Measurements from ENCODE around the gene TNS1.

Gene TNS1

DNA sequence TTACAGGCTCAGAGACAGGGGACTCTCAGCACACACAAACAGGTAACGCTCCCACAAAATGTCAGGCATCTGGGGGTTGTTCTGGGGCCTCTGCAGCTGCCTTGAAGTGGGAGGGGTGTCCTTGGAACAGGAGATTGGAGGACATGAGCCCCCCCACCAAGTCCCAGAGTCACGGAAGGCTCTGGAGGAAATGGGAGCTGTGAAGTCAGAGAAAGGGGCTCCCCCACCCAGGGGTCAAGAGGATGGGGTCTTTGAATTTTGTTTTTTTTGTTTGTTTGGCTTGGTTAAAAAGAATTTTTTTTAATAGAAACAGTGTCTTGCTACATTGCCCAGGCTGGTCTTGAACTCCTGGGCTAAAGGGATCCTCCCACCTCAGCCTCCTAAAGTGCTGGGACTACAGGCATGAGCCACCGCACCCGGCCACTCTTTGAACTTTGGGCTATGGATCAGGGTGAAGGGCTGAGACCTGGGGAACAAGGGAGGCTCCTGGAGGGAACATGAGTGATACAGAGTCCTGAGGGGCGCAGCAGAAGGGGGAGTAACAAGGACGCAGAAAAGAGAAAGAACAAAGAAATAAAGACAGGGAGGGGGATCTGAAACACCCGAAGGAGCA, 46.8 kb downstream of the TNS1 start:
- DNase-seq: no peak

DNA sequence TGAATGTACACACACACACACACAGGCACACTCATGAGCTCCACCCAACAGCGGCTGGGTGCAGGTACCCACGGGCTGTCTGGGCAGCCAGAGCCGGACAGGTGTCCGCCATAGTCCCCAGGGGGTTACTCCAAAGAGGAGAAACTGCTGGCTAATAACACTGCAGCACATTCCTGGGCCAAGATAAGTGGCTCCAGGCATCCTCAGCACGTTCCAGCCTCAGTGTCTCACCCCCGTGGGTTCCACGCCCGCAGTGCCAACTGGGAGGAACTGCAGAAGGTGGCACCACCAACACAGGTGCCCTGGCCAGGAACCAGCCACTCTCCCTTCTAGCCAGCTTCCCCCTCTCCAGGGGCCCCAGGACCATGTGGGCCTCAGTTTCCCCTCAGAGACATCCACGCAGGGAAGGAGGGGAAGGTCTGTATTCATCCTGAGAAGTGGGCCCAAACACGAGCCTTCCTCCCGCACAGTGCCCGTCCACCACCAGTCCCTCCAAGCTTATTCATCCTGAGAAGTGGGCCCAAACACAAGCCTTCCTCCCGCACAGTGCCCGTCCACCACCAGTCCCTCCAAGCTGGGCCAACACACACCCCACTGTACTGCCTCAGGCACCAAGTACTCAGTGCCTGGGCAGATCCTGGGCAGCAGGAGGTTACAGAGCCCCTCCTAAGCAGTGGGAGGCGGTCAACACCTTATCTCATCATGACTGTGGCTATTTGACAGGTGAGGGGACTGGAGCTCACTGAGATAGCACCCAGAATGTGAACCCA, 47.6 kb downstream of the TNS1 start:
- DNase-seq: no peak

DNA sequence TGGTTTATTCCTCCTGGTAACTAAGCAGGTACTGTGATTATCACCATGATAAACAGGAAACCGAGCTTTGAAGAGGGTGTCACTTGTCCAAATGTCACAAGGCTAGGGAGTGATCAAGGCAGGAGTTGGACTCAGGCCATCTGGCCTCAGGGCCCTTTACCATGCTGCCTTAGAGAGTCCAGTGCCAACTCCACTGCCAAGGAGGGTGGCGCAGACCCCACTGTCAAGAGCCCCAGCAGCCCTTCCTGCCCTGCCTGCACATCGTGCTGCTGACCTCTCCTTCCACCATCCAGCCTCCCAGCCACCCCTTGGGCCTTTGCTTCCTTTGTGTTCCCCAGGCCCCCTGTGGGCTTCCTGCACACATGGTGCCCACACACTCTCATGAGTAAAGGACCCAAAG, 48.3 kb downstream of the TNS1 start:
- DNase-seq: no peak

DNA sequence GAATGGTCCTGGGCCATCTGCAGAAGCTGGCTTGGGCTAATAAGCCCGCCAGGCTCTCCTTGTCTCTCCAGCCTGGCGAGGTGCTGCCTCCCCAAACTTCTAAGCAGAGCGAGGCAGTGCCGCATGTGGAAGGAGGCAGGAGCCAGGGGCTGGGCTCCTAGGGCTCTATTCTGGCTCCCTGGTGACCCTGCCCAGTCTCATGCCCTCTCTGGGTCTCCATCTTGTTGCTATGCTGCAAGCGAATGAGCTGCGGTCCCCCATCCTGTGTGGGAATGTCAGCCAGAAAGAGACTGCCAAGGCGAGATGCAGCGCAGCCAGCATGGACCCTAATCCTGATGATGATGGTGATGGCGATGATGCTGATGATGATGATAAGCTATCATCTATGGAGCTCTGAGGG, 48.7 kb downstream of the TNS1 start:
- DNase-seq: no peak

DNA sequence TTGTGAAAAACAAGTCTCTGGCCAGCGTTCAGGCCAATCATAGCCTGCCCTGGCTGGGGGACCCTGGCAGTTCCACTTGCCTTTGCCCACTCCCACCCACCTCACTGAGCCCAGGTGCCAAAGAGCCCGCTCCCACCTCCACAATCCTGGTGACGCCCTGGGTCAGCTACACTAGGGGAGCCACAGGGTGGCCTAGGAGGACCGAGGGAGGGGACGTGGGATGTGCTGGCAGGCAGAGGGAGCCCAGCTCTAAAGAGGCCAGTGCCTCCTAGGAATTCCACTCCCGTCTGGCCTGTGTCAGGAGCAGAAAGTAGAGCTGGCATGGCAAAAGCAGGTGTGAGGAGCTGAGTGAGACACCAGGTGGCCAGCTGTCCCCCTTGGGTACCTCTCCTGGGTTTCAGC, 49.3 kb downstream of the TNS1 start:
- no peak for DNase-seq

DNA sequence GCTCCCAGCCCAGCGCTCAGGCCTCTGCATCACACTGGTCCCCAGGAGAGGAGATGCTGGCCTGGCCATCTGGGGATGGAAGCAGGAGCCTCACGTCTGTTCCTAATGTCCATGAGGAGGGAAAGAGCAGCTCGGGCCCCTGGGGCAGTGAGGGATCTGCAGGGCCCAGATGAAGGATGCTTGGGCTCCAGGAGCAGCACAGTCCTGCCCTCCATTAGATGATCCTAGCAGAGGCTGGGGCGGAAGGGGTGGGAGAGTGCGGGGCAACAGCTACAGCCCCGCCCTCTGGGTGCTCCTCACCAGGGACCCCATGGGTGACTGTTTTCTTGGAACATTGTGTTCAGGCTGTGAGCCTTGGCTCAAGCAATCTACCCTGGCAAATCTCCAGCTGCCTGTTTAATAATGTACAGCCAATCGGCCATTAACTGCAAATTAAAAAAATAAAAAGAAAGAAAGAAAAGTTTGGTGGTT, 49.7 kb downstream of the TNS1 start:
- DNase-seq: no peak

DNA sequence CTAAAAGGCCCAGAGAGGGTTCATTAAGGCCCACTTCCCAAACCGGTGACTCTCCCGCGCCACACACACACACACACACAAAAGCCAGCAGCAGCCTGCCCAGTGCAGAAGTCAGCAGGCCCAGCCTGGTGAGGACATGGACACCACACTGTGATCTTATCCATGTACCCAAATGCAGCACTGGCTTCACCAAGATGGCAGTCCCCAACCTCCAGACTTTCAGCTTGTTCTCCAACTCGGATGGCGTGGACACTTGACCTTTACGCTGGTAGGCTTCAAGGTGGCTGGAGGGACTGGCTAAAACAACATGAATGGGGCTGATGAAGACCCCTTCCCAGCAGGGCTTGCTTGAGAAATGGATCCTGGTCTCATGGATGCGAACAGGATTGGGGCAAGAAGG, 50.4 kb downstream of the TNS1 start:
- DNase-seq: no peak

DNA sequence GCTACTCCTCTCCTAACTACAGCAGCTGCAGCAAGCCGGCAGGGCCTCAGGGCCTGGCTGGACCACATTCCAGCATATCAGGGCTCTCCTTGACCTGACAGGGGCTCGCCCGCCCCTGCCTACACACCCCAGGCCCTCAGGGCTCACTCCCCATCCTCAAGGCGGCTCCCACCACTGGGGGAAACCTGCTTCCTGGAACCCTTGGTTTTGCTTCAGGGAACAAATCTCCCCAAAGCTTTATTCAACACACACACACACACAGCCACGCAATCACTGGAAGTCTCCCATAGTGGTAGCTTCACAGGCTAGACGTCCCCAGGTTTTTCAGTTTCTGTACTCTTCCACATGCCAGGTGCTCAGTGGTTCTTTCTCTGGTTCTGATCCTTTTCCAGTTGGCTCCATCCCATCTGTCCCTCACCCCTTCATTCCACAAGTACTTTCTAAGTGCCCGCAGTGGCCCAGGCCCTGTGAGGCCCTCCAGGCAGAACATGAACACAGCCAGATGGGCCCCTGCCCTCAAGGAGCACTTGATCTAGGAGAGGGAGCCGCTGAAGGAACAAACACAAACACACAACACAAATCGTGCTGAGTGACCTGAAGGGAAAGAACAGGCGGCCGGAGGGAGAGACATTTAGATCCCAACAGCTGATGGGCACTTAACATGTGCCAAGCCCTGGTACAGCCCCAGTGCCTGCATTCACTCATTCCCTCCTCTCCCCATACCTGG, 51.1 kb downstream of the TNS1 start:
- no peak for DNase-seq

DNA sequence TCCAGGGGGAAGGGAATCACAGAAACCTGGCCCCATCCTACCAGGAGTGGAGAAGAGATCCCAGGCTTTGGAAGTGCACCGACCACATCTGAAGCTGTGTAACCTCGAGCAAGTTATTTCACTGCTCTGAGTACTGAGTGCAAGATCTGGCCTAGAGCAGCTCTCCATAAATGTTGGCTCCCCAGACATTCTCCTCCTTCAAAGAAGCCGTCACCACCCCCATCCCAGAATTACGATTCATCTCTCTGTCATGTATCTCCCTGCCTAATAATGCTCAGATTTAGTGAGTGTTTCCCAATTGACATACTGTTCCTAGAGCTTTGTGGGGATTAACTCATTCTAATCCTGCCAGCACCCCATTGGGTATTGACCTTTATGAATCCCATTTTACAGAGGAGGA, 51.7 kb downstream of the TNS1 start:
- no peak for DNase-seq

DNA sequence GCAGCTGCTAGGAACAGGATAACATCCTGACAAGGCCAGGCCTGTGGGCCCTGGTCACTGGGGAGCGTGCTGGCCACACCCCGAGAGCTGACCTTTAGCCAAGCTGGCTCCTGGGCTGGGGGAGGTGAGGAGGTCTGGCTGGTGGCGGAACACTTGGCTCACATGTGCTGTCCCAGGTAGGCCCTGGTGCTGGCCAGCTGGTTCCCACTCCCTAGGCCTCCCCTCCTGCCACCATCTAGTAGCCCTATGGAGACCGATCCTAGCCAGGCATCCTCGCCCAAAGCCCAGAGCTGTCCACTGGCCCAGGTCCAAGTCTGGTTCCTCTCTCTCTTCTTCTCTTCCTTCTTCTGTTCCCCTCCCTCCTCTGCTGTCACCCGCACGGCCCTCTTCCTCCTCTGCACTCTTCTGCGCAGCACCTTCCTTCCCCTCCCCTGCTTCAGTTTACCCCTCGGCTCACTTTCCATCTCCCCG, 52.4 kb downstream of the TNS1 start:
- DNase-seq: no peak

DNA sequence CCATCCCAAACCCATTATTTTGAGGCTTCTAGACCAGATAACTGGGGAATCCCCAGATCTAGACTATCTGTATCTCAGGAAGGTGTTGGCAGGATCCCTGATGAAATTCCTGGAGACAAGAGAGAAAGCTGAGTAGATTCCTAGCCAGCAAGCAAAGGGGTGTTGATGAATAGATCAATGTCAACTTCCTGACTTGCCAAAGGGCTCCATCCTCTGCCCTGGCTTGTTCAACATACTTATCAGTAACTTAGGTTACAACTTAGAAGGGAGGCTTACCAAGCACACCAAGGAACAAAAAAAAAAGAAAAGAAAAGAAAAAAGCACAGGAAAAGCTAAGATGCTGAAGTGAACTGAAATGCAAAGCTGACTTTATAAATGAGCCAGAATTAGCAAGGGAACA, 53.3 kb downstream of the TNS1 start:
- DNase-seq: no peak

DNA sequence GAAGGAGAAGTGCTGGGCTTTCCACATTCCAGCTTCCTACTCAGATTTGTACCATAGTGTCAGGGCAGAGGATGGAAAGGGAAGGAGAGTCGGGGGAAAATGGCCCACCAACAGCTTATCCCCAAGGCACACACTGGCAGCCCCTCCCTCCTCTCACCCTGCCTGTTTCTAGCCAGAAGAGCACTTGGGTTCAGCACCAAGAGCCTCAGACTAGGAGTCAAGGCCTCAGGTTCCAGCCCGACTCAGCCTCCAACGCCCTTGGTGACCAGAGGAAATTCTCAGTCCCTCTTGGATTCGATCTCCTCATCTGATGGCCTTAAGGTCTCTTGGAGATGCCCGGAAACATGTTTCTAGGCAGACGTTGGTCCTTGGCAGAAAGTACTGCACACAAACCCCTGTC, 53.9 kb downstream of the TNS1 start:
- no peak for DNase-seq

DNA sequence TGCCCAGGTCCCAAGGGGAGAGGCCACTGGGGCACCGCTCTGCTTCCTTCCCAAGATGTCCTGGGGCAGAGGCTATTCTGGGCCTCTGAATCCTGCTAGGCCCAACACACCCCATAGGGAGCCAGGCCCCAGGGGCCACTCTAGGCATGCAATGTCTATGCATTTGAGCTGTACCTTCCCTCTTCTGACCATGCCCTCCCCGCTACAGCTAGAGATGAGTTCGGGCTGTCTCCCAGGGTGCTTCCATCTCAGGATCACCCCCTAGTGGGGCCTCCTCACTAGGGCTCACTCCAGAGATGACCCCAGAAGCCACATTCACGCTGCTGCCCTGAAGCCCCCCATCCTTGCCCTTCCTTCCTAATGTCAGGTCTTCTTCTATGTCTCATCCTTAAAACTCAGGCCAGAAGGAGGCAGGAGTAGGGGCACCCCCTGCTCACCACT, 54.4 kb downstream of the TNS1 start:
- no peak for DNase-seq

DNA sequence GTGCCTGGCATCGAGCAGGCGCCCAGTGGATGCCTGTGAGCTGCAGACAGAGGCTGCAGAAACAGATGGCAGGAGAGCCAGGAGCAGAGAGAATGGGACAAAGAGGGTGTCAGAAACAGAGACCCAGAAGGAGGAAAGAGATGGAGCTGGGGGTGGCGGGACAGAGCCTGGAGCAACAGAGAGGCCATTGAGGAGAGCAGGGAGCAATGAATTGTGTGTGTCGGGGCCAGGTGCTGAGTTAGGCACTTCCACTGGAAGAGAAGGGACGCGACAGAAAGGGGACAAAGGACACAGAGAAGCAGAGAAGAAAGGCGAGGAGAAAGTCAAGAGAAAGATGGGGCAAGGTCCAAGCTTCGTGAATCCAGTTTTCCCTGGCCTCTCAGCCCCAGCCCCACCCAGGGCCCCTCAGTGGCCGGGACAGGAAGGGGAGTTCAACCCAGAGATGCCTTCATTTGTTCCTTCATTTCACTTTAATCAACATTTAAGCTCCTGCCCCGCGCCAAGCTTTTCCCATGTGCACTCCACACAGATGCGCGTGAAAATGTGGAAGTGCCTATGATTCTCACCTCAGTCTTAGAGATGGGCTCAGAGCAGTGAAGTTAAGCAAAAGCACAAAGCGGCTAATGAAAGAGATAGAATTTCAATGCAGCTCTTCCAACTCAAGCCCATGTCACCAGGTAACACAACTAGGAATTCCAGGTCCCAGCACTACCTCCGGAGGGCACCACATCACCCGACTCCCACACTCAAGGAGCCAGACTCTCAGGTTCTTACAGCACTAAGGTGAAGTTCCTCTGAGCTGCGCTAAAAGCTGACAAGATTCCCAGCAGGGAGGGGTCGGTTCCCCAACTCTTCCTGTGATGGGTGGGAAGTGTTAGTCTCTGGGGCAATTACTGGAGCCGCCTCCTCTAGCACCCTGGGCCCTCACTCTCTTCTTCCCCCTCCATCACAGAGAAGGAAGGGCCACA, 55.1 kb downstream of the TNS1 start:
- no peak for DNase-seq

DNA sequence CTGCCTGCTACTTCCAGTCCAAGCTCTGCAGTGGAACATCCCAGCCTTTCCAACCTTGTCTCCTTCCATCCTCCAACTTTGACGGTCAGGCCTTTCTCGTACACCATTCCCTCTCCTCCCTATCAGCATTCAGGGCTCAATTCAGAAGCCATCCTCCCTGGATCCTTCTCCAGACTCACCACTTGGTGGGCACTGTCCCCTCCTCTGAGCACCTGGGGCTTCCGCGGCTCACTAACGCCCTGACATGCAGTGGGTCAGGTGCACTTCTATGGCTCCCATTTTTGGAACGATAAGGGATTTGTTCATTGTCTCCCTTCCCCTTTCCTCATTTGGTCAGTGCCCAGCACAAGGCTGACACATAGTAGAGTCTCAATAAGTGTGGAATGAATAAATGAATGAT, 56.7 kb downstream of the TNS1 start:
- no peak for DNase-seq

DNA sequence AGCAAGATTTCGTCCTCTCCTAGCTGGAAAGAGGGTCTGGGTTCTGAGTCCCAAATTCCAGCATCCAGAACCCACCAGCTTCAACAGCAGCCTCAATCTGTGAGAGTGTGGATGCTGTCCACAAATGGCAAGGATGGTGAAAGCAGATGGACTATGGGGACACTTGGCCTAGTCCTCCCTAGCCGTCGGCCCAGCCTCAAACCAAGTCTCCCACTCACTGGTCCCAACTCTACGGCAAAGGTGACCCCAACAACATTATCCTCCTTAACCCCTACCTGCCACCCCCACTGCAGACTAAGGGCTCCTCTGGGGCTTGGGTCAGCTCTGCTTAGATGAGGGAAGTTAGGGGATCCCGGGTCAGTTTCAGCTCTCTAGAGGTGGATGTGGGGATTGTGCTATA, 57.3 kb downstream of the TNS1 start:
- DNase-seq: no peak

DNA sequence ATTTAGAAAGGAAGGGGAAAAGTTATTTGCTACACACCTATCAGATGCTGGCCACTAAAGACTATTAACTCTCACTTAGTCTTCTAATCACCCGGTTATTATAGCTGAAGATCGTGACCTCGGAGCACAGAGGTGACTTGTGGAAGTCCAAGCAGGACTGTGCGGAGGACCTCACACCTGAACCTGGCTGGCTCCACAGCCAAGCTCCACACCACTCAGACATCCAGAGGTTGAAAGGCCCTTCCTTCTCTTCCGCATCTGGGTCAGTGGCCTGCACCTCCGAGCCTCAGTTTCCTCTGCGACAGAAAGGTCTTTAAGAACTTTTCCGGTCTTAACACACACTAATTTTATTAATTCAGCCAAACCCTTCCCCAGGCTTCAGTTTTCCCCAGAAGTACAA, 57.9 kb downstream of the TNS1 start:
- no peak for DNase-seq

DNA sequence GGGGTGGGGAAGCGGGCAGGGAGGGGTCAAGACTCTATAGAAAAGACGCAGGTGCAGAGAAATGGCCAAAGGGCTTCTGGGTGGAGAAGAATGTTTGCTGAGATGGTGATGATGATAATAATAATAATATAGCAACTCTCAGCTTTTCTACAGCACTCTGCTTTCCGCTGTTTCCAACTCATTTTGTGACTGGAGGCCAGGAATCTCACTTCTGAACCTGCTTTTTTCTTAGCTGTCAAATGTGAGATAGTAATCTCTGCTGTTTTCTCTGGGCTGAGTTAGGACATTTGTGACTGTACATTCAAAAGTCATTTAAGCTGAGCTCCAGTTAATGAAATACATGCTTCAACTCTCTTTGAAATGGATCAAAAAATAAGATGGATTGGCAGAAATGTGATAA, 58.4 kb downstream of the TNS1 start:
- no peak for DNase-seq

DNA sequence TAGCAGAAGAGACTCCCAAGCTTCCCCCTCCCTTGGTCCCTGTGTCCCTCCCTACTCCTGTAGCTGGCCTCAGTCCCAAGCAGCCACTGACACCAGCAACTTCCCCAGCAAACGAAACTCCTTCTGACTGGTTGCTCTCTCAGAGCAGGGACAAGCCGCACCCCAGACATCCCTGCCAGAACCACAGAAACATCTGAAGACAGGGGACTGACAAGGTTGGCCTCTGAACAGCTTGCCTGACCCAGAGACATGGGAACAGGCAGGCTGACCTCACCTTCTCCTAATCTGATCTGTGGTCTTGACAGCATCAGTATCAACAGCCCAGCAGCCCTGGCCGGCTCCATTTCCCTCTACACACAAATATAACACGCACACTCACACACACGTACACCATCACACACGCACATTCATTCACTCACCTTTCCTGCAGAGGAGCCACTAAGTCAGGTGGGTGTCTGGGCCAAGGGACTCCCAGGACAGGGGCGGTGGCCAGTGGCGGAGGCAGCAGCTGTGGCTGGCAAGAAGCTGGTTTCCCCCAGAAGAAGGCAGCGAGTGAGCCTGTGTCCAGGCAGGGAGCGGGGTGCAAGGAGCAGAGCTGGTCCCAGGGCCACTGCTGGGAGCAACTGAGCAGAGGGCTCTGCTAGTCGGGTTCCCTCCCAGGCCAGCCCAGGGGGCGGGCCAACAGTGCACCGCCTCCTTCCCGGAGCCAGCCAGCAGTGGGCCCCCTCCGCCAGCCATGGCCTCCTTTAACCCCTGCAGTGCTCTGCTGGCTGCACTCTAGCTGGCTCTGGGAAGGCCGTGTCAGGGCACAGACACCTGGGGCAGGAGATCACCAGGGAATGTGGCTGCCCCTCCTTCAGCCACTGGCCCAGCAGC, 59.1 kb downstream of the TNS1 start:
- no peak for DNase-seq

DNA sequence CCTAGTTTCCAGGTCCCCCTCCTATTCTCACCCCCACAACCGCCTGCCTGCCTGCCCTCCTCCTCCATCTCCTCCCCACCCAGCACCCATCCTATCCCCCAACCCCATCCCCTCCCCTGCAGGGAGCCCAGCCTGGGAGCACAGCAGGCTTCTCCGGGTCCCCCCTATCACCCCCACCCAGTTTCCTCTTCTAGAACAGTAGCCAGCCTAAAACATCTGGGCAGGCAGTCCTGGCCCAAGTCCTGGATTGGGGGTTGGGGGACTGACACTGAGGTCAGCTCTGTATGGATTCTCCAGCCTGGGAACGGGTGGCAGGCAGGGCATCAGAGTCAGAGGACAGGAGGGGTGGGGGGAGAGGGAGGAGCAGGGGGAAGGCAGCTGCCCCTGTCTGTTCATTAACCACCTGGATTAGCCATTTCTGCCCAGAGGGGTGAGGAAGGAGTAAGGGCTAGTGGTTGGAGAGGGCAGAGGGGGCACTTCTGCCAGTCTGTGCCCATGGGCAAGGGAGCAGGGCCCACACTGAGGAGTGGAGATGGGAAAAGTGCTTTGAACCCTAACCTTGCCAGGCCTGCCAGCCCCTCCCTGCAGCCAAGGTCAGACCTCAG, 60.0 kb downstream of the TNS1 start:
- no peak for DNase-seq
